HepG2 (cell line): Measurements from ENCODE around the gene GNAI2. TPM values are rescaled to one million over a fixed set of nuclear protein-coding genes. Genes with fewer than 3 reads are reported as not detected.
A peak's percentile ranks its signal among the peaks of the same experiment; 100 is the strongest.

Source experiments
- ATAC-seq: fragments of 200-7000 bp; cut with Tn5 transposase; 3 replicates; pipeline ENCODE4 v1.9.1; 2020; ENCODE audit warnings: mild to moderate bottlenecking, moderate library complexity
- BruUV-seq: library from RNA; stranded (reverse); fragments of 400-500 nt; replicated peaks from 2 replicates; lab custom pipeline; 2021; lab: Mats Ljungman, UMichigan
- CTCF ChIA-PET: fragments of 300-600 bp; formaldehyde crosslinking; extraction: SDS; loops from one replicate; lab custom pipeline; 2021; ENCODE audit warnings: low total read pairs, inconsistent platforms, low intra/inter-chr PET ratio; lab: Yijun Ruan, JAX
- POLR2A ChIA-PET: fragments of 350-600 bp; sonication (Branson Sonifier 250); formaldehyde crosslinking; loops from one replicate; lab custom pipeline; 2020; ENCODE audit warnings: antibody characterized with exemption, inconsistent platforms; lab: Yijun Ruan, JAX
- DNase-seq: peaks from one replicate; pipeline ENCODE4 v3.0.0-alpha.2; 2015; ENCODE audit warnings: low spot score
- FAIRE-seq: peaks from 3 replicates; lab custom pipeline; 2011; peaks lifted over from hg19 to GRCh38; lab: Jason Lieb, UNC
- H2AFZ ChIP-seq: one replicate; pipeline ENCODE4 v1.6.1; 2011; ENCODE audit warnings: low read length, inconsistent platforms
- H3K27ac ChIP-seq: fragments of 300-600 bp; 3 replicates; pipeline ENCODE4 v1.8.0; 2011; ENCODE audit warnings: mixed run types, mild to moderate bottlenecking, mixed read lengths, low read length, inconsistent platforms; ENCODE audit not compliant: insufficient read depth; ENCODE audit errors: extremely low read length
- H3K27me3 ChIP-seq, 2 experiments: fragments of 200-600 bp in 1 of 2; 2 replicates in 1 of 2; 3 replicates in 1 of 2; pipeline versions ENCODE4 v1.6.0 to v1.8.0; 2011; ENCODE audit warnings: low read length in 2 of 2, mild to moderate bottlenecking in 2 of 2, moderate library complexity in 2 of 2, inconsistent platforms in 1 of 2; ENCODE audit not compliant: insufficient read depth in 2 of 2, control insufficient read depth in 1 of 2
- H3K36me3 ChIP-seq, 2 experiments: fragments of 200-600 bp in 1 of 2; replicated peaks in 1 of 2; 2 replicates in 1 of 2; 3 replicates in 1 of 2; pipeline versions ENCODE4 v1.5.1 to v1.8.0; 2011; ENCODE audit warnings: low read length in 2 of 2, inconsistent platforms in 1 of 2; ENCODE audit not compliant: insufficient read depth in 2 of 2, control insufficient read depth in 1 of 2
- H3K4me1 ChIP-seq: 2 replicates; pipeline ENCODE4 v1.5.1; 2012; ENCODE audit warnings: low read length, inconsistent platforms; ENCODE audit not compliant: insufficient read depth
- H3K4me2 ChIP-seq: 2 replicates; pipeline ENCODE4 v1.6.0; 2011; ENCODE audit warnings: low read depth, low read length, inconsistent platforms
- H3K4me3 ChIP-seq, 3 experiments: fragments of 200-600 bp in 1 of 3; sonication (generic), shearing (Covaris generic) in 1 of 3; replicated peaks in 1 of 3; 2 replicates each; pipeline ENCODE4 v1.5.1; 2011 to 2016; ENCODE audit warnings: low read length in 3 of 3, inconsistent platforms in 2 of 3, low read depth in 2 of 3, mild to moderate bottlenecking in 2 of 3, control low read depth in 1 of 3, mixed read lengths in 1 of 3; ENCODE audit not compliant: insufficient read depth in 1 of 3
- H3K79me2 ChIP-seq: one replicate; pipeline ENCODE4 v1.6.1; 2011; ENCODE audit warnings: low read length, inconsistent platforms; ENCODE audit not compliant: insufficient read depth
- H3K9ac ChIP-seq: 2 replicates; pipeline ENCODE4 v1.6.0; 2011; ENCODE audit warnings: mild to moderate bottlenecking, low read depth, low read length, inconsistent platforms; ENCODE audit not compliant: insufficient read depth
- H3K9me3 ChIP-seq: 2 replicates; pipeline ENCODE4 v1.5.1; 2012; ENCODE audit warnings: mild to moderate bottlenecking, low read length
- H4K20me1 ChIP-seq: 2 replicates; pipeline ENCODE4 v1.6.0; 2011; ENCODE audit warnings: inconsistent platforms, mild to moderate bottlenecking, low read length, moderate library complexity; ENCODE audit not compliant: insufficient read depth
- FOSL1 ChIP-seq: sonication (generic); formaldehyde crosslinking; IDR thresholded peaks from 2 replicates; pipeline ENCODE4 v1.9.0; 2021; ENCODE audit warnings: missing genetic modification reagents, borderline replicate concordance
- TP53 ChIP-seq: sonication (generic); formaldehyde crosslinking; conservative IDR thresholded peaks from 2 replicates; pipeline ENCODE4 v1.4.0; 2020; ENCODE audit warnings: missing genetic modification reagents
- ZNF121 ChIP-seq: sonication (generic); formaldehyde crosslinking; IDR thresholded peaks from 2 replicates; pipeline ENCODE4 v1.5.0; 2020; ENCODE audit warnings: mild to moderate bottlenecking, missing genetic modification reagents
- ZNF224 ChIP-seq: sonication (generic); formaldehyde crosslinking; IDR thresholded peaks from 2 replicates; pipeline ENCODE4 v1.5.0; 2020; ENCODE audit warnings: mild to moderate bottlenecking, missing genetic modification reagents
- ZNF232 ChIP-seq: sonication (generic); formaldehyde crosslinking; IDR thresholded peaks from 2 replicates; pipeline ENCODE4 v1.4.0; 2020; ENCODE audit warnings: missing genetic modification reagents, borderline replicate concordance
- ZNF543 ChIP-seq: sonication (generic); formaldehyde crosslinking; IDR thresholded peaks from 2 replicates; pipeline ENCODE4 v1.4.0; 2020; ENCODE audit warnings: mild to moderate bottlenecking, missing genetic modification reagents
- ZNF564 ChIP-seq: sonication (generic); formaldehyde crosslinking; IDR thresholded peaks from 2 replicates; pipeline ENCODE4 v1.8.1; 2023; ENCODE audit warnings: mild to moderate bottlenecking, missing genetic modification reagents
- WGBS: methylation state at CpG from one replicate; pipeline ENCODE4 v1.1.6; 2017; ENCODE audit warnings: low lambda C conversion rate; 5-methylcytosine and 5-hydroxymethylcytosine counted together
- in situ Hi-C: cut with HindIII; loops from 2 replicates; pipeline ENCODE4 v1.10.0; 2017; ENCODE audit warnings: low pct_unique_long_range_greater_than_20kb; ENCODE audit not compliant: extremely low pct_ligation_motif_present
- intact Hi-C: fragments of 100-400 bp; cut with micrococcal nuclease; formaldehyde crosslinking; loops from one replicate; pipeline ENCODE4 v1.10.0; 2022; ENCODE audit not compliant: unreplicated experiment
- polyA plus RNA-seq, 8 experiments: library from polyadenylated mRNA; depleted of rRNA in 3 of 8; stranded (reverse) in 7 of 8; unstranded in 1 of 8; fragments of >200 nt; fragmentation: Illumina TruSeq in 4 of 8; extraction: Trizol in 4 of 8; gene quantifications; 2 replicates each; pipeline versions ENCODE4 v1.2.1 to v1.2.3, GENCODE V29; 2011 to 2016; ENCODE audit warnings: low read depth in 4 of 8, missing spikeins in 1 of 8, mixed read lengths in 1 of 8; ENCODE audit not compliant: insufficient read depth in 1 of 8
- total RNA-seq, 5 experiments: library from RNA; depleted of rRNA; stranded (reverse); fragments of >200 nt; fragmentation: Illumina TruSeq; extraction: Trizol; gene quantifications; 2 replicates each; pipeline ENCODE4 v1.2.3, GENCODE V29; 2016; ENCODE audit warnings: low read depth in 1 of 5
- TF ChIP-seq, protein P1 (sequence below): sonication (generic); formaldehyde crosslinking; IDR thresholded peaks from 2 replicates; pipeline ENCODE4 v1.4.0; 2020; ENCODE audit warnings: missing genetic modification reagents, borderline replicate concordance
- TF ChIP-seq, protein P2 (sequence below): sonication (generic); formaldehyde crosslinking; IDR thresholded peaks from 2 replicates; pipeline ENCODE4 v1.5.0; 2020; ENCODE audit warnings: mild to moderate bottlenecking, missing genetic modification reagents

GNAI2 gene
- total and polyA plus RNA-seq, 2 of the 13 experiments (the other 11 are each of a cell fraction or from before 2014, with no cell fraction given), result 51.1 to 66.2 TPM

DNA sequence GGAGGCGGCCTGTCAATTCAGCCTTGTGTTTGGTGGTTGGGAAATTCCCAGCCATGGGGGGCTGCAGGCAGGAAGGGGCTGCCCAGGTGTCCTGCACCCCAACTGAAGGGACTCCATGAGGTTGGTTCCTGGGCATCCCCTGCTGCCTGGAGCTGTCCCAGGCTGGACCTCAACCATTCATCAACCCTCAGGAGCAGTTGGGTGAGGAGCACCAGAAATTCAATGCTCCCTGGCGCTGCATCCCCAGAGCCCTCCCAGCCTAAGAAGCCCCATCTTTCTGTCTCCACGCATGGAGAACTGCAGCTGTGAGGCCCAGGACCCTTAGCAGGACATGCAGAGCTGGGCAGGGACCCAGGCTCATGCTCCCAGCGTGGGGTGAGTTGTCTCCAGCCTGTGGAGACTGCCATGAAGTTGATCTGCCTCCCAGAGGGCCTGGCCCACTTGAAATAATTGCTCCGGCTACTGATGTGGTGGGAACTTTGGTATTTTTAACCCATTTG is 25.0 kb downstream of the GNAI2 start (continued):
- TF ChIP-seq, protein P1, sequence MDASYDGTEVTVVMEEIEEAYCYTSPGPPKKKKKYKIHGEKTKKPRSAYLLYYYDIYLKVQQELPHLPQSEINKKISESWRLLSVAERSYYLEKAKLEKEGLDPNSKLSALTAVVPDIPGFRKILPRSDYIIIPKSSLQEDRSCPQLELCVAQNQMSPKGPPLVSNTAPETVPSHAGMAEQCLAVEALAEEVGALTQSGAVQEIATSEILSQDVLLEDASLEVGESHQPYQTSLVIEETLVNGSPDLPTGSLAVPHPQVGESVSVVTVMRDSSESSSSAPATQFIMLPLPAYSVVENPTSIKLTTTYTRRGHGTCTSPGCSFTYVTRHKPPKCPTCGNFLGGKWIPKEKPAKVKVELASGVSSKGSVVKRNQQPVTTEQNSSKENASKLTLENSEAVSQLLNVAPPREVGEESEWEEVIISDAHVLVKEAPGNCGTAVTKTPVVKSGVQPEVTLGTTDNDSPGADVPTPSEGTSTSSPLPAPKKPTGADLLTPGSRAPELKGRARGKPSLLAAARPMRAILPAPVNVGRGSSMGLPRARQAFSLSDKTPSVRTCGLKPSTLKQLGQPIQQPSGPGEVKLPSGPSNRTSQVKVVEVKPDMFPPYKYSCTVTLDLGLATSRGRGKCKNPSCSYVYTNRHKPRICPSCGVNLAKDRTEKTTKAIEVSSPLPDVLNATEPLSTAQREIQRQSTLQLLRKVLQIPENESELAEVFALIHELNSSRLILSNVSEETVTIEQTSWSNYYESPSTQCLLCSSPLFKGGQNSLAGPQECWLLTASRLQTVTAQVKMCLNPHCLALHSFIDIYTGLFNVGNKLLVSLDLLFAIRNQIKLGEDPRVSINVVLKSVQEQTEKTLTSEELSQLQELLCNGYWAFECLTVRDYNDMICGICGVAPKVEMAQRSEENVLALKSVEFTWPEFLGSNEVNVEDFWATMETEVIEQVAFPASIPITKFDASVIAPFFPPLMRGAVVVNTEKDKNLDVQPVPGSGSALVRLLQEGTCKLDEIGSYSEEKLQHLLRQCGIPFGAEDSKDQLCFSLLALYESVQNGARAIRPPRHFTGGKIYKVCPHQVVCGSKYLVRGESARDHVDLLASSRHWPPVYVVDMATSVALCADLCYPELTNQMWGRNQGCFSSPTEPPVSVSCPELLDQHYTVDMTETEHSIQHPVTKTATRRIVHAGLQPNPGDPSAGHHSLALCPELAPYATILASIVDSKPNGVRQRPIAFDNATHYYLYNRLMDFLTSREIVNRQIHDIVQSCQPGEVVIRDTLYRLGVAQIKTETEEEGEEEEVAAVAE (CRISPR knock-in tag), result no peak
- TF ChIP-seq ZNF564 (CRISPR knock-in tag) (no peak), ZNF121 (CRISPR knock-in tag) (no peak), FOSL1 (no peak), TP53 (CRISPR knock-in tag) (no peak)

DNA sequence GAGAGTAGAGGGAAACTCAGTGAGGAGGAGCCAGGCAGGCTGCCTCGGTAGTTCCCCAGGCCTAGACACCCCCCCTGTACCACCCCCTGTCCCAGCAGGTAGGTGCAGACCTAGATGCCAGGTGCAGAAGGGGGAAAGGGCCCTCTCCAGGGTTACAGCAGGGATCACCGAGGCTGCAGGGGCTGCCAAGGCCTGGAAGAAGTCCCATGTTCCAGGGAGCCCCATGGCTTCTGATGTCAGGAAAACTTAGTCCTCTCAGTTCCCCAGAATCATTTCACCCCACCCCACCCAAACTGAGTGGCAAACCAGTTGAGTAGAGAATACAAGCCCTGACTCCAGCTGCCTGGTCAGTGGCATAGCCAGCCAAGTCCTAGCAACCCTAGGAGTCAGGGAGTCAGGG is 25.5 kb downstream of the GNAI2 start:
- peaks cover 72% of the 10 kb centered on the region for H3K4me1 ChIP-seq

More for the DNA sequence above, 25.5 kb downstream of the GNAI2 start:
- ATAC-seq (no peak), DNase-seq (no peak), FAIRE-seq (no peak)
- ChIA-PET POLR2A (interaction anchor here (2.2 to 8.0 kb wide), 9 partner anchors 10 to 76 kb away, joined by 7 to 155 read pairs (median 14); partner anchors contain the start of genes GNAI2, HYAL3, NAA80 and SEMA3B), CTCF (no interaction called here)
- Histone ChIP-seq H4K20me1 (no peaks in the 10 kb centered on the region), H3K27ac (peak overlapping the region; percentile 99), H3K4me2 (peak overlapping the region; percentile 97), H3K4me3 (peak overlapping the region; percentile 50 to 76 (median 62); a peak in 5 of 6 replicates), H2AFZ (no peak overlapping the region), H3K9ac (peak overlapping the region; percentile 94), H3K9me3 (no peaks in the 10 kb centered on the region), H3K79me2 (peaks cover 12% of the 10 kb centered on the region), H3K27me3 (no peaks in the 10 kb centered on the region), H3K36me3 (peaks cover 9 to 19% of the 10 kb centered on the region in 2 experiments)
- intact Hi-C loops (loop anchor here (5.0 kb wide), 1 partner anchor 41 kb away; the partner anchor contains the start of gene HYAL1), in situ Hi-C loops (loop anchor here (5.0 kb wide), 1 partner anchor 61 kb away; the partner anchor contains the start of gene HYAL2)
- no peak for TF ChIP-seq ZNF224 (CRISPR knock-in tag)
- TF ChIP-seq ZNF232, result no peak
- 0 out of 2 replicates have a peak, but pooled peaks have one; percentile 36 for TF ChIP-seq ZNF543
- TF ChIP-seq, protein P2, sequence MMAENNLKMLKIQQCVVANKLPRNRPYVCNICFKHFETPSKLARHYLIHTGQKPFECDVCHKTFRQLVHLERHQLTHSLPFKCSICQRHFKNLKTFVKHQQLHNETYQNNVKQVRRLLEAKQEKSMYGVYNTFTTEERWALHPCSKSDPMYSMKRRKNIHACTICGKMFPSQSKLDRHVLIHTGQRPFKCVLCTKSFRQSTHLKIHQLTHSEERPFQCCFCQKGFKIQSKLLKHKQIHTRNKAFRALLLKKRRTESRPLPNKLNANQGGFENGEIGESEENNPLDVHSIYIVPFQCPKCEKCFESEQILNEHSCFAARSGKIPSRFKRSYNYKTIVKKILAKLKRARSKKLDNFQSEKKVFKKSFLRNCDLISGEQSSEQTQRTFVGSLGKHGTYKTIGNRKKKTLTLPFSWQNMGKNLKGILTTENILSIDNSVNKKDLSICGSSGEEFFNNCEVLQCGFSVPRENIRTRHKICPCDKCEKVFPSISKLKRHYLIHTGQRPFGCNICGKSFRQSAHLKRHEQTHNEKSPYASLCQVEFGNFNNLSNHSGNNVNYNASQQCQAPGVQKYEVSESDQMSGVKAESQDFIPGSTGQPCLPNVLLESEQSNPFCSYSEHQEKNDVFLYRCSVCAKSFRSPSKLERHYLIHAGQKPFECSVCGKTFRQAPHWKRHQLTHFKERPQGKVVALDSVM (CRISPR knock-in tag), result no peak
- WGBS, result 14% methylated on average over 1 of the region's 2 CpGs
- no TSS peak for BruUV-seq
